Endothelial cell of umbilical vein (primary cell): ENCODE measurements around the gene FAM174B. TPM values are rescaled to one million over a fixed set of nuclear protein-coding genes. Genes with fewer than 3 reads are reported as not detected.

Experiments used
- BruUV-seq: library from RNA; stranded (reverse); fragments of 400-500 nt; replicated peaks from 2 replicates; lab custom pipeline; 2021; lab: Mats Ljungman, UMichigan
- CTCF ChIA-PET: fragments of 300-600, 350-600 bp; sonication (Branson Sonifier 250); formaldehyde crosslinking; loops from one replicate; lab custom pipeline; 2021; ENCODE audit warnings: antibody characterized with exemption, inconsistent platforms; lab: Charles Lee
- POLR2A ChIA-PET: fragments of 300-600, 350-600 bp; sonication (Branson Sonifier 250); formaldehyde crosslinking; loops from one replicate; lab custom pipeline; 2021; ENCODE audit warnings: antibody characterized with exemption, inconsistent platforms; lab: Charles Lee
- DNase-seq: peaks from one replicate; pipeline ENCODE4 v3.0.0-alpha.2; 2011; ENCODE audit warnings: low read depth, low spot score
- FAIRE-seq: peaks from 2 replicates; lab custom pipeline; 2011; peaks lifted over from hg19 to GRCh38; lab: Jason Lieb, UNC
- H2AFZ ChIP-seq: 2 replicates; pipeline ENCODE4 v1.6.0; 2012; ENCODE audit warnings: low read depth, low read length, control low read depth, inconsistent platforms
- H3K27ac ChIP-seq: 2 replicates; pipeline ENCODE4 v1.5.1; 2011; ENCODE audit warnings: low read depth, mild to moderate bottlenecking, control low read depth, low read length, moderate library complexity; ENCODE audit not compliant: insufficient read depth
- H3K27me3 ChIP-seq, 2 experiments: 2 replicates each; pipeline versions ENCODE4 v1.6.0 to v1.6.1; 2011; ENCODE audit warnings: low read length in 2 of 2, mixed read lengths in 1 of 2; ENCODE audit not compliant: control insufficient read depth in 2 of 2, insufficient read depth in 2 of 2
- H3K36me3 ChIP-seq, 2 experiments: 2 replicates in 1 of 2; 3 replicates in 1 of 2; pipeline ENCODE4 v1.5.1; 2011; ENCODE audit warnings: low read length in 2 of 2, mild to moderate bottlenecking in 1 of 2, moderate library complexity in 1 of 2; ENCODE audit not compliant: control insufficient read depth in 2 of 2, insufficient read depth in 2 of 2; ENCODE audit errors: extremely low read depth in 1 of 2
- H3K4me1 ChIP-seq: 3 replicates; pipeline ENCODE4 v1.5.1; 2011; ENCODE audit warnings: mild to moderate bottlenecking, low read length; ENCODE audit not compliant: control insufficient read depth, insufficient read depth; ENCODE audit errors: extremely low read depth
- H3K4me2 ChIP-seq: 2 replicates; pipeline ENCODE4 v1.6.1; 2011; ENCODE audit warnings: low read length, control low read depth, mixed read lengths; ENCODE audit not compliant: insufficient read depth
- H3K4me3 ChIP-seq, 3 experiments: fragments of 200-600 bp in 1 of 3; sonication (generic), shearing (Covaris generic) in 1 of 3; replicated peaks in 1 of 3; 2 replicates each; pipeline ENCODE4 v1.5.1; 2011 to 2016; ENCODE audit warnings: control low read depth in 3 of 3, low read length in 3 of 3, mild to moderate bottlenecking in 2 of 3, inconsistent platforms in 1 of 3, low read depth in 1 of 3, moderate library complexity in 1 of 3; ENCODE audit not compliant: insufficient read depth in 1 of 3
- H3K79me2 ChIP-seq: 2 replicates; pipeline ENCODE4 v1.6.0; 2012; ENCODE audit warnings: low read length, inconsistent platforms; ENCODE audit not compliant: control insufficient read depth, insufficient read depth
- H3K9ac ChIP-seq: replicated peaks from 2 replicates; pipeline ENCODE3; 2011; ENCODE audit warnings: low read length, control low read depth; ENCODE audit not compliant: insufficient read depth; ENCODE audit errors: extremely low read depth
- H3K9me1 ChIP-seq: replicated peaks from 3 replicates; pipeline ENCODE4 v1.6.0; 2011; ENCODE audit warnings: mild to moderate bottlenecking, low read length; ENCODE audit not compliant: control insufficient read depth, insufficient read depth; ENCODE audit errors: extremely low read depth
- H3K9me3 ChIP-seq: replicated peaks from 2 replicates; pipeline ENCODE4 v1.5.1; 2012; ENCODE audit warnings: low read length, inconsistent platforms; ENCODE audit not compliant: control insufficient read depth, insufficient read depth
- H4K20me1 ChIP-seq: replicated peaks from 2 replicates; pipeline ENCODE3; 2011; ENCODE audit warnings: mild to moderate bottlenecking, low read length; ENCODE audit not compliant: control insufficient read depth, insufficient read depth; ENCODE audit errors: extremely low read depth
- CTCF ChIP-seq, 2 donors: IDR thresholded peaks; 1 replicate in 1 of 2; 2 replicates in 1 of 2; pipeline ENCODE4 v1.5.1; 2011; ENCODE audit warnings: low read length in 2 of 2, mild to moderate bottlenecking in 2 of 2, moderate library complexity in 2 of 2, control low read depth in 1 of 2, inconsistent platforms in 1 of 2, low read depth in 1 of 2; ENCODE audit not compliant: insufficient read depth in 1 of 2; ENCODE audit errors: extremely low read depth in 1 of 2
- EZH2 ChIP-seq: IDR thresholded peaks from 2 replicates; pipeline ENCODE4 v1.6.1; 2012; ENCODE audit warnings: borderline replicate concordance, low read depth, mild to moderate bottlenecking, moderate library complexity, low read length, inconsistent platforms; ENCODE audit not compliant: severe bottlenecking
- FOS ChIP-seq: IDR thresholded peaks from 2 replicates; pipeline ENCODE4 v1.6.1; 2011; ENCODE audit warnings: mild to moderate bottlenecking, low read length, moderate library complexity, borderline replicate concordance; ENCODE audit not compliant: insufficient read depth
- GATA2 ChIP-seq: IDR thresholded peaks from 2 replicates; pipeline ENCODE4 v1.7.0; 2011; ENCODE audit warnings: low read depth, mild to moderate bottlenecking, moderate library complexity, mixed read lengths, low read length; ENCODE audit not compliant: insufficient read length, insufficient read depth
- JUN ChIP-seq: IDR thresholded peaks from 2 replicates; pipeline ENCODE4 v1.6.1; 2011; ENCODE audit warnings: borderline replicate concordance, low read depth; ENCODE audit not compliant: insufficient read length, insufficient read depth
- MYC ChIP-seq: IDR thresholded peaks from one replicate; pipeline ENCODE4 v1.6.1; 2011; ENCODE audit warnings: mild to moderate bottlenecking, low read depth, low read length
- POLR2A ChIP-seq: IDR thresholded peaks from 2 replicates; pipeline ENCODE4 v1.6.1; 2012; ENCODE audit warnings: low read depth, mild to moderate bottlenecking, control low read depth, low read length
- POLR2AphosphoS5 ChIP-seq: IDR thresholded peaks from 2 replicates; pipeline ENCODE4 v1.6.1; 2012; ENCODE audit warnings: low read depth, mild to moderate bottlenecking, control low read depth, low read length, moderate library complexity; ENCODE audit not compliant: insufficient read depth
- dilution Hi-C: fragments of 300-500 bp; cut with MboI; formaldehyde crosslinking; loops from one replicate; pipeline ENCODE4 v1.15.0; 2019; ENCODE audit warnings: low sequenced_read_pairs; ENCODE audit not compliant: extremely low pct_ligation_motif_present
- intact Hi-C: fragments of 100-400 bp; cut with micrococcal nuclease; formaldehyde crosslinking; loops from one replicate; pipeline ENCODE4 v1.10.0; 2022
- polyA plus RNA-seq, 4 experiments: library from polyadenylated mRNA; depleted of rRNA in 3 of 4; stranded (reverse) in 3 of 4; unstranded in 1 of 4; fragments of >200 nt; gene quantifications; 2 replicates each; pipeline versions ENCODE4 v1.2.1 to v1.2.3, GENCODE V29; 2011 to 2012; ENCODE audit warnings: missing spikeins in 1 of 4
- total RNA-seq: library from RNA; stranded (reverse); gene quantifications from 2 replicates; pipeline ENCODE4 v1.2.3, GENCODE V29; 2021
- TF ChIP-seq, protein P1 (sequence below): IDR thresholded peaks from 2 replicates; pipeline ENCODE4 v1.6.1; 2011; ENCODE audit not compliant: insufficient read depth, insufficient read length

The FAM174B gene
- total and polyA plus RNA-seq, 2 donors (not counting 3 experiments of a cell fraction or from before 2014, with no cell fraction given): 25.9 to 30.2 TPM

DNA sequence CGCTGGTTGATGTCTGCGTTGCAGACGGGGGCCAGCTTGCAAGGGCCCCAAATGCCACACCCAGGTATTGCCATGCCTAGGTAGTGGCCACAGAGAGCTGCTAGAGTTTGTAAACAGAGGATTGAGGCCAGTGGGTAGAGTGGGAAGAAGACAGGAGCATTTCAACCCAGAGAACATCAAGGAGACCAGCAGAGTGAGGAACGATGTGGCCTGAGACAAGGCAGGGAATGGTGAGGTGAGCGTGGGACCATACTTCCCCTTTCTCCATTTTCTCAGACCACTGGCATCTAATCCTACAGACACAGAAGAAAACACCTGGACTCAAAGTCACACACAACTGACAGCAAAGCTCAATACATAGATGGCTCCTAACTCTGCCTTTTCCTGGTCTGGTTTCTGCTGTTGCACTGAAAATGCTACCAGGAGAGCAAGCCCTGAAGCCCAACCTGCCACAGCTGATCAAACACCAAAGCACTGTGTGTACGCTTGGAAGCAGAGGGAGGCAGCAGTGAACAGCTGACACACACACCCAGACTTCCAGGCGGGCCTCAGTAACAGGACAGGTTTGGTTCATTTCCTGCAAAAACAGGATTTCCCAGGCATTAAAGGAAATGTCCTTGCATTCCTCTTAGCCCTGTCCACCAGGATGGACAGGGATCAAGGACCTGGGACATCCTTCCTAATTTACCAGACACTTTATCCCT lies 1.6 kb downstream of the FAM174B start:
- Histone ChIP-seq H3K4me3 (peak overlapping the region; percentile 47 to 93 (median 81)), H3K4me2 (peak overlapping the region; percentile 82), H3K9me1 (no peaks in the 10 kb centered on the region), H3K4me1 (peaks cover 23% of the 10 kb centered on the region), H3K27me3 (no peaks in the 10 kb centered on the region), H3K79me2 (peaks cover 62% of the 10 kb centered on the region), H2AFZ (no peak overlapping the region), H3K36me3 (peaks cover 0 to 8% of the 10 kb centered on the region in 2 experiments), H3K9me3 (no peaks in the 10 kb centered on the region), H3K9ac (peak overlapping the region; percentile 81), H4K20me1 (no peaks in the 10 kb centered on the region), H3K27ac (peak overlapping the region; percentile 49)
- TSS peak; percentile 25 for BruUV-seq
- dilution Hi-C loops (no loop called here), intact Hi-C loops (loop anchor here (1.0 to 2.0 kb wide), 2 partner anchors 37 to 133 kb away; no protein-coding TSS in a partner anchor)
- peak; percentile 51 for TF ChIP-seq POLR2AphosphoS5
- no peak for TF ChIP-seq FOS
- TF ChIP-seq CTCF (IDR thresholded peaks at IDR 0.05; ENCODE audit: extremely low read depth in 1 of 2, insufficient read depth in 1 of 2, low read depth in 1 of 2, low read length in 2 of 2): peak in 1 of 2 donors; percentile 27
- TF ChIP-seq POLR2A: no peak
- TF ChIP-seq GATA2: no peak
- no peak for TF ChIP-seq MYC
- no peak for TF ChIP-seq JUN
- TF ChIP-seq, protein P1, sequence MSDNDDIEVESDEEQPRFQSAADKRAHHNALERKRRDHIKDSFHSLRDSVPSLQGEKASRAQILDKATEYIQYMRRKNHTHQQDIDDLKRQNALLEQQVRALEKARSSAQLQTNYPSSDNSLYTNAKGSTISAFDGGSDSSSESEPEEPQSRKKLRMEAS: no peak
- TF ChIP-seq EZH2: no peak
- peak; percentile 97 for FAIRE-seq
- CTCF ChIA-PET: interaction anchor here (0.6 to 4.0 kb wide), 11 partner anchors 10 to 601 kb away, joined by 3 to 39 read pairs (median 4); no protein-coding TSS in a partner anchor
- POLR2A ChIA-PET: no interaction called here
- DNase-seq: peak; percentile 83
